DOHH2 (cell line): ENCODE measurements around the gene AUTS2.

Experiments
- H3F3A ChIP-seq: fragments of 200-600 bp; sonication (generic), shearing (Covaris generic); 2 replicates; pipeline ENCODE4 v1.6.0; 2016; ENCODE audit warnings: antibody characterized with exemption, mild to moderate bottlenecking; ENCODE audit not compliant: control insufficient read depth, insufficient read depth
- H3K27ac ChIP-seq: fragments of 200-600 bp; sonication (generic); 2 replicates; pipeline ENCODE4 v1.5.1; 2014; ENCODE audit warnings: low read depth, mild to moderate bottlenecking, low read length, moderate library complexity
- H3K27me3 ChIP-seq: fragments of 200-600 bp; sonication (generic); 2 replicates; pipeline ENCODE4 v1.6.1; 2014; ENCODE audit warnings: mild to moderate bottlenecking, low read length, mixed read lengths; ENCODE audit not compliant: control insufficient read depth
- H3K36me3 ChIP-seq: fragments of 200-600 bp; sonication (generic); 2 replicates; pipeline ENCODE4 v1.6.1; 2014; ENCODE audit warnings: mild to moderate bottlenecking, low read length, moderate library complexity, mixed read lengths; ENCODE audit not compliant: control insufficient read depth
- H3K4me1 ChIP-seq: fragments of 200-600 bp; sonication (generic); 2 replicates; pipeline ENCODE4 v1.6.1; 2014; ENCODE audit warnings: mild to moderate bottlenecking, low read length, mixed read lengths; ENCODE audit not compliant: control insufficient read depth
- H3K4me2 ChIP-seq: fragments of 200-600 bp; sonication (generic); 2 replicates; pipeline ENCODE4 v1.6.0; 2014; ENCODE audit warnings: mild to moderate bottlenecking, low read length, moderate library complexity
- H3K4me3 ChIP-seq: fragments of 200-600 bp; sonication (generic); 2 replicates; pipeline ENCODE4 v1.5.1; 2014; ENCODE audit warnings: mild to moderate bottlenecking, low read length, mixed read lengths
- H3K79me2 ChIP-seq: fragments of 200-600 bp; sonication (generic); 2 replicates; pipeline ENCODE4 v1.6.1; 2014; ENCODE audit warnings: mild to moderate bottlenecking, low read length, mixed read lengths; ENCODE audit not compliant: control insufficient read depth
- H3K9me2 ChIP-seq: fragments of 200-600 bp; sonication (generic); replicated peaks from 2 replicates; pipeline ENCODE4 v1.6.1; 2014; ENCODE audit warnings: mild to moderate bottlenecking, low read length, mixed read lengths; ENCODE audit not compliant: control insufficient read depth
- H3K9me3 ChIP-seq: fragments of 200-600 bp; sonication (generic); 2 replicates; pipeline ENCODE4 v1.6.1; 2014; ENCODE audit warnings: antibody characterized with exemption, low read length, mixed read lengths; ENCODE audit not compliant: control insufficient read depth, insufficient read depth
- H4K20me1 ChIP-seq: fragments of 200-600 bp; sonication (generic); 2 replicates; pipeline ENCODE4 v1.6.0; 2014; ENCODE audit warnings: low read depth, mild to moderate bottlenecking, antibody characterized with exemption, low read length, moderate library complexity; ENCODE audit not compliant: control insufficient read depth, insufficient read depth
- EZH2phosphoT487 ChIP-seq: fragments of 200-600 bp; sonication (generic); IDR thresholded peaks from 2 replicates; pipeline ENCODE4 v1.6.1; 2017; ENCODE audit warnings: borderline replicate concordance, mild to moderate bottlenecking, antibody characterized with exemption, low read length, moderate library complexity, mixed read lengths
- TF ChIP-seq, protein P1 (sequence below): fragments of 200-600 bp; sonication (generic); IDR thresholded peaks from one replicate; pipeline ENCODE4 v1.5.1; 2014; ENCODE audit warnings: antibody characterized with exemption, mild to moderate bottlenecking, low read depth, low read length; ENCODE audit not compliant: poor library complexity, severe bottlenecking

The AUTS2 gene

DNA sequence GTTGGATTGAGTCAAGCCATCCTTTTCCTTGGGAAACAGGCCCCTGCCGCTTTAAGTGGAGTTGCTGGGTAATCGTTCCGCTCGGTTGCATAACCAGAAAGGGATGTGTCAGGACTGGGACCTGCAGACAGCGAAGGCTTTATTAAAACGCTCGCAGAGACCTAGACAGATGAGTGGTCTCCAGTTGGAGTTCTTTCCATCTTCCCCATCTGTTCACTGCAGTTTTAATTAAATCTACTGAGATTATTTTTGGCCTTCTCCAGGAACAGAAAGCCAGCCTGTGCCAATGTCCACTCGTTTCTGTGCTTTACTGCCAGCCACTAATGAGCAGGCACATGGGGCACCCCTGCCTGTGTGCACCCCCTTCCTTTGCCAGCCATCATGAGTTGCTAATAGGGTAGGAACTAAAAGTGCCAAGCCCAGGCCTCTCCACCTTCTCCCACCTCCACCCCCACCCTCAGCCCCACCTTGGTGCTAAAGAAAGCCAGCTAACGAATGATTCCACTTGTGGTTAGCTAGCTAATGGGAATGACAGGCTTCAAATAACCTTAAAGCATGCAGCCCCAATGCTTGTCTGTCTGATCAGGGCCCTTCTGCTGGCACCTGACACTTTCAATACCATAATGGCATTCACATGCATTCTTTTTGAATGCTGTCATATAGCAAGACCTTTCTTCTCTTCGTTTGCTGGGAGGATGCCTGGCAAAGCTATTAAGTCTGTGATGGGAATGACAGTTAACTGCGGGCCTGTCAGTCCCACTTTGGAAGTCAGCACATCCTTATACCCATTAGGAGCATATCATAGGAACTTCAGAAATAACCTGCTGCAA lies 976.9 kb downstream of the AUTS2 start:
- no peaks in the 10 kb centered on the region for H4K20me1 ChIP-seq
- H3K79me2 ChIP-seq, result no peaks in the 10 kb centered on the region
- H3K36me3 ChIP-seq, result no peaks in the 10 kb centered on the region
- TF ChIP-seq, protein P1, sequence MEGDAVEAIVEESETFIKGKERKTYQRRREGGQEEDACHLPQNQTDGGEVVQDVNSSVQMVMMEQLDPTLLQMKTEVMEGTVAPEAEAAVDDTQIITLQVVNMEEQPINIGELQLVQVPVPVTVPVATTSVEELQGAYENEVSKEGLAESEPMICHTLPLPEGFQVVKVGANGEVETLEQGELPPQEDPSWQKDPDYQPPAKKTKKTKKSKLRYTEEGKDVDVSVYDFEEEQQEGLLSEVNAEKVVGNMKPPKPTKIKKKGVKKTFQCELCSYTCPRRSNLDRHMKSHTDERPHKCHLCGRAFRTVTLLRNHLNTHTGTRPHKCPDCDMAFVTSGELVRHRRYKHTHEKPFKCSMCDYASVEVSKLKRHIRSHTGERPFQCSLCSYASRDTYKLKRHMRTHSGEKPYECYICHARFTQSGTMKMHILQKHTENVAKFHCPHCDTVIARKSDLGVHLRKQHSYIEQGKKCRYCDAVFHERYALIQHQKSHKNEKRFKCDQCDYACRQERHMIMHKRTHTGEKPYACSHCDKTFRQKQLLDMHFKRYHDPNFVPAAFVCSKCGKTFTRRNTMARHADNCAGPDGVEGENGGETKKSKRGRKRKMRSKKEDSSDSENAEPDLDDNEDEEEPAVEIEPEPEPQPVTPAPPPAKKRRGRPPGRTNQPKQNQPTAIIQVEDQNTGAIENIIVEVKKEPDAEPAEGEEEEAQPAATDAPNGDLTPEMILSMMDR, result no peak
- no peak for TF ChIP-seq EZH2phosphoT487
- H3K9me3 ChIP-seq, result no peaks in the 10 kb centered on the region
- H3K27ac ChIP-seq, result no peak overlapping the region
- no peak overlapping the region for H3K4me3 ChIP-seq
- H3K4me2 ChIP-seq, result no peak overlapping the region
- H3F3A ChIP-seq, result no peaks in the 10 kb centered on the region
- no peaks in the 10 kb centered on the region for H3K4me1 ChIP-seq
- H3K9me2 ChIP-seq, result no peaks in the 10 kb centered on the region
- H3K27me3 ChIP-seq, result no peaks in the 10 kb centered on the region

DNA sequence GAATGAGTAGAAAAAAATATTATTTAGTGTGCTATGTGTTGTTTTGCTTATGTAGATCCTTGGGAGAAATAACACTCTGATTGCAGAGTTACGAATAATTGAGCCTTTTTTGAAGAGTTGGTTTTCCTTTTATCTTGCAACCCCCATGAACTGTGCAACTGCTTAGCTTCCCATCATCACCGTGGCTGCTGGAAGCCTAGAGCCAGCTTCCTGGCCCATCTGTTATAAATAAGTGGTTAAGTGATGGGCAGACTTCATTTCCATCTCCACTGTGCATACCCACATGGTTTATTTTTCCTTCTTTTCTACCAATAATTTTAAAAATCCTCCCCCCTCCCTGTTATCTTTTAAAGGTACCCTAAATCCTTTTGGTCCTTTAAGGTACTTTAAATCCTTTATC lies 978.8 kb downstream of the AUTS2 start:
- H3K9me3 ChIP-seq, result no peaks in the 10 kb centered on the region
- H4K20me1 ChIP-seq, result no peaks in the 10 kb centered on the region
- no peaks in the 10 kb centered on the region for H3F3A ChIP-seq
- H3K4me1 ChIP-seq, result no peaks in the 10 kb centered on the region
- H3K79me2 ChIP-seq, result no peaks in the 10 kb centered on the region
- no peak overlapping the region for H3K4me3 ChIP-seq
- no peaks in the 10 kb centered on the region for H3K36me3 ChIP-seq
- TF ChIP-seq EZH2phosphoT487, result no peak
- TF ChIP-seq, protein P1, result no peak
- H3K4me2 ChIP-seq, result no peak overlapping the region
- no peaks in the 10 kb centered on the region for H3K27me3 ChIP-seq
- no peak overlapping the region for H3K27ac ChIP-seq
- H3K9me2 ChIP-seq, result no peaks in the 10 kb centered on the region

DNA sequence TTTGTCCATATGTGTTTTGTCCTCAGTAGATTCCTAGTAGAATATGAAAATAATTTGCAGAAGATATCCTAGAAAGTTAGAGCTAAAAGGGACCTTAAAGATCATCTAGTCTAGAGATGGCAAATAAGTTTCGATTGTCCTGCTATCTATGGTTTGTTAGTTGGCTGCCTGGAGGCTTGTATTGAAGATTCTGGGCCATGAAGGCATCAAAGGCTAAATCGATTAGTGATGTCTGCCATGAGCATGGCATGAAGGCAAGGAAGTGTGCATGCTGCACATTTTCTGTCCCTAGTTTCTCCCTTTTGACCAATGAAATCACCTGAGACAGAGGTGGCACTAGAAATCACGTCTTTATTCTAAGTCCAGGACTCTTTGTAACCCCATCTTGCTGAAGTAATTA lies 979.9 kb downstream of the AUTS2 start:
- H3K9me2 ChIP-seq, result no peaks in the 10 kb centered on the region
- H3K9me3 ChIP-seq, result no peaks in the 10 kb centered on the region
- no peaks in the 10 kb centered on the region for H3F3A ChIP-seq
- H4K20me1 ChIP-seq, result no peaks in the 10 kb centered on the region
- H3K4me1 ChIP-seq, result no peaks in the 10 kb centered on the region
- H3K27ac ChIP-seq, result no peak overlapping the region
- no peak overlapping the region for H3K4me3 ChIP-seq
- no peaks in the 10 kb centered on the region for H3K79me2 ChIP-seq
- no peaks in the 10 kb centered on the region for H3K36me3 ChIP-seq
- no peaks in the 10 kb centered on the region for H3K27me3 ChIP-seq
- TF ChIP-seq, protein P1, result no peak
- no peak for TF ChIP-seq EZH2phosphoT487
- no peak overlapping the region for H3K4me2 ChIP-seq
